HPDE6-E6E7 (cell line): ENCODE data around the gene MRPL9.

ENCODE experiments used
- DNase-seq: peaks from one replicate; pipeline ENCODE4 v3.0.0; 2011; ENCODE audit warnings: missing footprints; ENCODE audit errors: extremely low spot score

Gene MRPL9

DNA sequence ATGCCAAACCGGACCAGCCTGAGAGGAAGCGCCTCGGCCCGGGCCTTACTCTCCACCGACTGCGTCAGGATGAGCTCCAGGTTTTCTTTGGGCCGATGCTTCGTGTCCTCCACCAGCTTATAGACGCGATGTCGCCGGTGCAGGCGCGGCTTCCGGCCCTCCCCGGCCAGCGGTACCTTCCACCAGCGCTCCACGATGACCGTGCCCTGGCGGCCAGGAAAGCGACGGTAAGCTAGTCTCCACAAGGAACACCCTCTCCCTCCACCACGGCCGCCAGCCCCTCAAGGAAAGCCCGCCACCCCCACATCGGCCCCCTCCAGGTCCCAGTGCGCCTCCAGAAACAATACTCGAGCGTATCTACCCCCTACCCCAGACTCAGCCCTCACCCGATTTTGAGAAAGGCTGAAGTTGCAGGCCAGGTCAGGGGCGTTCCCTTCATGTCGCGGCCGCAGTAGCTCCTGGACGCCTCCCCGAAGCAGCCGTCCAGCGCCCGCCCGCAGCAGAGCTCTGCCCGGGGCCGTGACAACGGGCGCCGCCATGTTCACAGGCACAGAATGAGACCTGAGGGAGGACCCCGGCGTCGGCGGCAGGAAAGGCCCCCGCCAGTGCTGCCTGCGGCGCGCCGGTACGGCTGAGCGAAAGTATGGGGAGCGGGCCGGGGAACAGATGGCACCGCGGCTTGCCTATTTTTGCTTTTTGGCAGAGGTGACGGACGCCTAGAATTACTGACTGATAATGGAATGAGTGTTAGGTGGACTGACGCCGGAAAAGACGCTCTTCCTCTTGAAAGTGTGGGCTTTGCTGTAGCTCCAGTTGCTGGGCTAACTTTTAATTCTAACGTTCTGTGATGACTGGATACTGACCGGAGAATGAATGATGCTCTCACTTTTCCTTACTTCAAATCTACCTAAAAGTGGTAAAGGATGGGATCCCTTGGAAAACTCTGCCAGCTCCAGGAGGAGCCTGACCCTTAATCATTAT lies at the start of gene MRPL9:
Gene MRPL9, minus strand, starts transcription at position 556 of the 981 bp plus-strand sequence. Its CDS starts 17 bp downstream, at position 539.
- peak; percentile 81 for DNase-seq

GRCh38 chr1:151811181-151811580 lies 47.9 kb upstream of the MRPL9 start:
- no peak for DNase-seq

- no peak for DNase-seq
Observed at GRCh38 chr1:151809985-151810556, 46.8 kb upstream of the MRPL9 start.

- DNase-seq: no peak
Observed at GRCh38 chr1:151809290-151809984, 46.1 kb upstream of the MRPL9 start.

DNA sequence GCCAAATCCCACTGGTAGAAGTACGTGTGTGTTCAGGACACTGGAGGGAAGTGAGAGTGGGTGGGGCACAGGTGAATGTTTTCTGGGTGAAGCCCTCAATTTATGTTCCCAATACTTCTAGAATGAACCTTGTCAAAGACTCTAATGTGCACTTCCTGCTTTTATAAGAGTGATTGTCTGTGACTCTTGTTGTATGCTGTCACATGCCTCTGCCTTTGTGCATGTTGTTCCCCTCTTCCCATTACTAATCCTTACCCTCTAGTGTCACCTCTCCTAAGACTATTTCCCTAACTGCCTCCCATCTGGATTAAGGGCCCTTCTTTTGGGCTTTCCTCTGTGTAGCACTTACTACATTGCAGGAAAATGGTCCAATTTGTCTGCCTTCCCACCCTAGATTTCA lies 44.5 kb upstream of the MRPL9 start:
- no peak for DNase-seq

DNA sequence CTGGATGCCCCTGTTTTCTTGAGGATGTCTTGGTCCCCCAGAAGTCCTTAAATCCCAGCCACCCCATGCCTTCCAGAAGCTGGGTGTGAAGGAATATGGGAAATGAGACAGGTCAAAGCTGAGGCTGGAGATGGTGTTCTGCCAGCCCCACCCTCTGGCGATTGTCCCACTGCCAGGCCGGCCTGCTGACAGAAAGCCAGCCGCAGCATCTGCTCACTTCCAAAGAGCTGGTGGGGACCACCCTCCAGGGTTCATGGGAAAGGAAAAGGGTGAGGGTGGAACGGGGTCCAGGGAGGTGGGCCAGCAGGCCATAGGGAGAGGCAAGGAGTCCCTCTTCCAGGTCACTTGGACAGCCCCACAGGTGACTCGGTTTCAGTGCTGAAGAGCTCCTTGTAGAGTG lies 43.8 kb upstream of the MRPL9 start:
- no peak for DNase-seq

GRCh38 chr1:151806170-151806569 lies 42.9 kb upstream of the MRPL9 start:
- DNase-seq: no peak

DNA sequence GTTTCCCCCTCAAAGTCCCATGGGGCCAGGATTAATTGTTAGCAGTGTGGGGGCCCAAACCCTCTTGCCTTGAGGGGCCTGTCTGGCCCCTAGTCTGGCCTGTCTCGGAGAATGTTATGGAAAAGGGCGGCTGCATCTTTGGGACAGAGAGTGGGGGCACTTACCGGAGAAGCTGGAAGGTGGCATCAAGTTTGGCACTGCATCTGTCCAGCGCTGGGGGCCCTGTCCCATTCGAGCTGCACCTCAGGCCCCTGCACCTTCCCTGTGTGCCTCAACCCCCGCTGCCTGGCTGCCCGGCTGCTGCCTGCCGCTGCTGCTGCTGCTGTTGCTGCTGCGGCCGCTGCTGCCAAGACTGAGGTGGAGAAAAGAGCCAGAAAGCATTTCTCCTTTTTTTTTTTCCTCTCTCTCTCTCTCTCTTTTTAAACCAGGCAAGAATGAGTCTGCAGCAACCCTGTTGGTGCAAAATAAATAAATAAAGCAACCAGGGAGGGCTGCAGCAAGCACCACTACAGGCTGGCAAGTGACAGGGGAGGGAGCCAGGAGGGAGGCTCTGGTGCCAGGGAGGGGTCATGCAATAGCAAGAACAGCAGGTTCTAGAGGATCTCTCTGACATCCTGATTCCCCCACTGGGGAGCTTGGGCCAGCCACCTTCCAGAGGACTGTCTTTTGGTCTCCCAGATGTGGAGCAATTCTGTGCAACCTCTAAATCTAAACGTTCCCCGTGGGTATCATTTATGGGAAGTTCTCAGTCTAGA lies 41.9 kb upstream of the MRPL9 start, which contains the start of gene LINGO4:
Gene LINGO4, minus strand, starts transcription at position 354 of the 755 bp plus-strand sequence. CDS start 2,715 bp downstream, outside the sequence.
- DNase-seq: no peak

DNA sequence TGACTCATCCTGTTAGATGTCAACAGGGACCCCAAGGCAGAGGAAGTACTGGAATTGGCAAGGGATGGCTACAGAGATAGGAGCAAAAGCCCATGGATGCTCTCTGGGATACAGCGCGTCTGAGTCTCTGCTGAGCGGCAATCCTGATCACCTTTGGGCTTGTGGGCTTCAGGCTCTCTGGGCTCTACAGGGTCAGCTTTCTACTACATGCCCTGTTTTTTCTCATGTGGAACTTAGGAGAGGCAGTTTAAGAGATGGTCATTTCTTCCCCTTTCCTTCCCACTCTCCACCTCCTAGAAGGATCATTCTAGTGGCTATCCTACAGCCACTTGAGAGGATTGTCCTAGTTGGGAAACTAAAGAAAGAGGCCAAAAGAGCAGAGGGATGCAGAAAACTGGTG lies 40.6 kb upstream of the MRPL9 start:
- DNase-seq: no peak

DNA sequence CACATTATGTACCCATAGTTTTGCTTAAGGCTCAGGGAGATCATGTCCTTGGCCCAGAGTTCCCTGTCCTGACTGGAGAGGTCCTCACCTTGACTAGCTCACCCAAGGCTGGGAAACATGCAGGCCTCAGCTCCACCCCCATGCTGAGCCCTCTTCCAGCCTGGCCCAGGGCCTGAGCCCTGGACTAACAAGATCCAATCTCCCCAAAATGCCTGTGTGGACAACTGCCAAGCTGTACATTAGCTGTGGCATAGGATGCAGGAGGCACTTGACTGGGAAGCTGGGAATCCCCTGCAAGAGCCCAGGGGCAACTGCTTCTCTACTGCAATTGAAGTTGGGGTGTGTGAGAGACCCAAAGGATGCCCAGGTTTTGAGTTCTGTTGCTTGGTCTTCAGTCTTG lies 39.9 kb upstream of the MRPL9 start:
- DNase-seq: no peak

DNA sequence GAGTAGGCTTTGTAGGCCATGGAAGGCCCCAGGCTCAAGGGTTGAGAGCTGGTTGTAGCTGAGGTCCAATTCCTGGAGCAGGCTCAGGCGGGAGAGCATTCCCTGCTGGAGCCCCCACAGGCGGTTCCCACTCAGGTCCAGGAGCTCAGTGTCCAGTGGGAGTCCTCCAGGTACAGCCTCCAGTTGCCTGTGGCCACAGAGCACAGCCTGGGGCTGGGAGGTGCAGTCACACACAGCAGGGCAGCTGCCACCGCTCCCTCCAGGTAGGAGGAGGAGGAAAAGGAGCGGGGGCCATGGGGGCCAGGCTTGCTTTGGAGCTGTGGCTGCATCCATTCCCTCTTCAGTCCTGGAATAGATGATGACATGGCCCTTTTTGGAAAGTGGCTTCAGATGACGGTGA lies 39.1 kb upstream of the MRPL9 start:
- no peak for DNase-seq

- DNase-seq: no peak
Observed at GRCh38 chr1:151801846-151802245, 38.5 kb upstream of the MRPL9 start.

DNA sequence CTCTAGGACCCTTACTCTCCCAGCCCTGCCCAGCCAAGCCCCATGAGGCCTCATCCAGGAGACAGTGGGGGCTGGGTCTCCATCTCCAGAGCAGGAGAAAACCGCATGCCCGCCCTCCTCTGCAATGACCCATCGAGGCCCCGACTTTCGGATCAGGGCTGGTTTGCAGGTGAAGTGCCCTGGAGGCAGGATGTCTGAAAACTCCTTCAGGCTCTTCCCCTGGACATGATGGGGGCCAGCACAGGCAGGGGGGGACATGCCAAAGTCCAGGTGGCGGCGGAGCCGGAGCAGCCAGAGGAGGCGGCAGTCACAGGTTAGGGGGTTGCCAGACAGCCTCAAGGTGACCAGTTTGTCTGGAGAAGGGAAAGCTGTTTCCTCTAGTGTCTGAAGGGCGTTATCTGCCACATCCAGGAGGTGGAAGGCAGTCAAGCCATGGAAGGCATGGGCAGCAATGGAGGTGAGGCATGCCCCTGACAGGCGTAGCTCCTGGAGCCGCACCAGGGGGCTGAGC lies 38.1 kb upstream of the MRPL9 start:
- no peak for DNase-seq

GRCh38 chr1:151800830-151801229 lies 37.5 kb upstream of the MRPL9 start:
- no peak for DNase-seq

GRCh38 chr1:151799179-151800022 lies 36.1 kb upstream of the MRPL9 start:
- DNase-seq: no peak

- no peak for DNase-seq
Observed at GRCh38 chr1:151798571-151798970, 35.3 kb upstream of the MRPL9 start.

DNA sequence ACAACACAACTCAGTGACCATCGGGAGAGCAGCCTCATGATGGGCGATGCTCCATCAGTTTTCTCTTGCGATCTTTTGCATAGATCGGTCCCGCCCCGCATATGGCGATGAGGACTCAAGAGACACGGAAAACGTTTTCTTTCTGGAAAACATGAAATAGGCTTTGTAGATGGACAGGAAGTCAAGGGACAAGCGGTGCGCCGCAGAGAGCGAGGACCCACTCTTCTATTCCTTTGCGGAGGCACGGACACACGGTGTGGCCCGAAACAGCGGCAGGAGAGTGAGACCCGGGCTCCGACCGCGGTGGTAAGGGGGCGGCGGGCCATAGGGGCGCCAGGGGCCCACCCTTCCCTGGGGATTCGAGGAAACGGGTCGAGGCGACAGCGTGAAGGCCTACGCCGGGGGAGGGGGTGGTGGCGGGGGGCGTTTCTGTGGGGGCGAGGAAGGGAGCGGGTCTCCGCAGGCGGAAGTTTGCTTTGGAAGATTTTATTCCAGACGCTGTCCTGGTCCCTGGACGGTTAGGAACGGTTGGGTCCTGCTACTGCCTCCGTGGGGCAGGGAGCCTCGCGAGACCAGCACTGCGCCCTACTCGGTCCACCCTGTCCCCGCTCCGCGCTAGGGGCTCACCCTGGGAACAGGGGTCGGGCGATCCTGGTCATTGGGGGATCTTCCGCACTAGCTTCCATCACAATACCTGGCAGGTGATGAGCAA lies 27.8 kb upstream of the MRPL9 start:
- no peak for DNase-seq

DNA sequence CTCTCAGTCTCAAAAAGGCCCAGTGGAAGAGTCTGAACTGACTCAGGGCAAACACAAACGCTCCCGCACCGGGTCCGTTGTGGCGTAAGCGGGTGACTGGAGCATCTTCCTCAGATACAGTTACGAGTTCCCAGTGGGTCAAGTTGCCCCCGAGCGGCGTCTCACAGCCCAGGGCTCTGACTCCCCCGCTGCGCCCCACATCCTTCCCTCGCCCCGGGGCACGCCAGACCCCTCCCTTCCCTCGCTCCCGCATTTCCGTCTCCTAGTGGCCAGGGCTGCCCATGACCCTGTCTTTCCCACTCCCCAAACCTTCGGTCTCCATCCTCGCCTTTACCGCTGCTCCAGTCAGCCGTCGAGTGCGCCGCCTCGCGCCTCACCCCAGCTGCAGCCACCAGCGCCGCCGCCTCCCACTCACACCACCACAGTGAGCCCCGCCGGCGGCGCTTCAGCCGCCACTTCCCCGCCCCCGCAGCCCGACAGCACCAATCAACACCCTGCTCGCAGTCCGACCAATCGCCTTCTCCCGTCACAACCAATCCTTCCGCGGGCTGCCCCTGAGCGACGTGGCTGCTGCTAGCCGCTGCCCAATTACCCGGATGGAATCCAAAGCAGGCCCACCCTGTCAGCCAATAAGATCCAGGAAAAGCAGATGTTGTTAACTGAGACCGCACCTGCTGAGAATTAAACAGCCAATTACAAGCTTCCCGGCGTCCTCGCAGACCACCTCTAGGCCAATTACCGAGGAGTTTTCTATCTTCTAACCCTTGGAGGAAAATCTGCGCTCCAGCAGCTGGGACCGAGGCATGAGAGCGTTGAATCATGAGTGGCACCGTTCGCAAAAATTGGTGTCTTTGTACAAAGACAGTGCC lies 27.0 kb upstream of the MRPL9 start, which contains the start of gene TDRKH:
Gene TDRKH, minus strand, starts transcription at position 430 of the 869 bp plus-strand sequence. CDS start 7,478 bp downstream, outside the sequence.
- peak; percentile 100 for DNase-seq

GRCh38 chr1:151787689-151788088 lies 24.4 kb upstream of the MRPL9 start:
- no peak for DNase-seq
